Choroid plexus epithelial cell (primary cell): ENCODE results near the gene B3GNT3.

Experiments
- DNase-seq: peaks from one replicate; pipeline ENCODE4 v3.0.0-alpha.2; 2010; ENCODE audit warnings: low read depth
- H3K4me3 ChIP-seq: 2 replicates; pipeline ENCODE4 v1.5.1; 2011; ENCODE audit warnings: low read depth, mild to moderate bottlenecking, control low read depth, low read length, moderate library complexity
- TF ChIP-seq, protein P1 (sequence below): conservative IDR thresholded peaks from 2 replicates; pipeline ENCODE4 v1.5.1; 2011; ENCODE audit warnings: low read depth, mild to moderate bottlenecking, control low read depth, inconsistent platforms, low read length, moderate library complexity

B3GNT3 gene

DNA sequence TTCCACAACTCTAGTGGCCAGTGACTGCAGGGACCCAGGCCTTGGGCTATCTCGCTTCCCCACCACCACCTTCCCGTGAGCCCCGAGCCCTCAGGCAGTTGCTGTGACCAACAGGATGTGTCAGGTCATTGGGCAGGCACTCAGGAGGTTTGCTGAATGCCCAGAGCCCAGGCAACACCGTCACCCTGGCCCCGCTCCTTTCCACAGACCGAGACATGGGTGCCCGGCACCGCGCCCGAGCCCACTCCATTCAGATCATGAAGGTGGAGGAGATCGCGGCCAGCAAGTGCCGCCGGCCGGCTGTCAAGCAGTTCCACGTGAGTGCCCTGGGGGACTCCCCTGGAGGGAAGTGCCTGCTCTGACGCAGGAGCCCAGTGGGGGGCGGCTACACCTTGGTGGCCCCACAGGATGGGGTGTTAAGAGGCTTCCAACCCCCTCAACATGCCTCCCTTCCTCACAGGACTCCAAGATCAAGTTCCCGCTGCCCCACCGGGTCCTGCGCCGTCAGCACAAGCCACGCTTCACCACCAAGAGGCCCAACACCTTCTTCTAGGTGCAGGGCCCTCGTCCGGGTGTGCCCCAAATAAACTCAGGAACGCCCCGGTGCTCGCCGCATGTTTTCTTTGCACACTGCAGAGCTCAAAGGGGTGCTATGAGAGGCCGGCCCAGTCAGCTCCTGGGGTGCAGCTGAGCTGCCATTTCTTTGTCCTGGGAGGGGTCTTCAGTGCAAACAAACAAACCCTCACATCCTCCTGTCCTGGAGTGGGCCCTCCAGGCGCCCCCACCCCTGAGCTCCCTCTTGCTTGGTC lies 68.0 kb downstream of the B3GNT3 start:
- H3K4me3 ChIP-seq: no peak overlapping the region
- no peak for DNase-seq
- TF ChIP-seq, protein P1, sequence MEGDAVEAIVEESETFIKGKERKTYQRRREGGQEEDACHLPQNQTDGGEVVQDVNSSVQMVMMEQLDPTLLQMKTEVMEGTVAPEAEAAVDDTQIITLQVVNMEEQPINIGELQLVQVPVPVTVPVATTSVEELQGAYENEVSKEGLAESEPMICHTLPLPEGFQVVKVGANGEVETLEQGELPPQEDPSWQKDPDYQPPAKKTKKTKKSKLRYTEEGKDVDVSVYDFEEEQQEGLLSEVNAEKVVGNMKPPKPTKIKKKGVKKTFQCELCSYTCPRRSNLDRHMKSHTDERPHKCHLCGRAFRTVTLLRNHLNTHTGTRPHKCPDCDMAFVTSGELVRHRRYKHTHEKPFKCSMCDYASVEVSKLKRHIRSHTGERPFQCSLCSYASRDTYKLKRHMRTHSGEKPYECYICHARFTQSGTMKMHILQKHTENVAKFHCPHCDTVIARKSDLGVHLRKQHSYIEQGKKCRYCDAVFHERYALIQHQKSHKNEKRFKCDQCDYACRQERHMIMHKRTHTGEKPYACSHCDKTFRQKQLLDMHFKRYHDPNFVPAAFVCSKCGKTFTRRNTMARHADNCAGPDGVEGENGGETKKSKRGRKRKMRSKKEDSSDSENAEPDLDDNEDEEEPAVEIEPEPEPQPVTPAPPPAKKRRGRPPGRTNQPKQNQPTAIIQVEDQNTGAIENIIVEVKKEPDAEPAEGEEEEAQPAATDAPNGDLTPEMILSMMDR: no peak
